ENCODE data around the gene MMP25.
"Not testable (repeated sequence)": the region's sequence is repeated elsewhere in the genome, so short reads cannot be mapped to it uniquely, and the experiment has no call there.

MMP25 gene

GRCh38 chr16:3030222-3031212, 15.8 kb upstream of the MMP25 start:
- no peak for DNase-seq

GRCh38 chr16:3032624-3033023, 13.7 kb upstream of the MMP25 start:
- no peak for DNase-seq

GRCh38 chr16:3035289-3035971, 10.9 kb upstream of the MMP25 start:
- DNase-seq = no peak

- no peak for DNase-seq
These were observed 10.2 kb upstream of the MMP25 start for GRCh38 chr16:3035972-3036725.

- DNase-seq = no peak
These were observed 9.5 kb upstream of the MMP25 start, which contains the start of gene BICDL2 for GRCh38 chr16:3036726-3037315. Gene BICDL2, minus strand, starts transcription at chr16:3036944. Its CDS starts 1,448 bp downstream, at chr16:3035496.

- no peak for DNase-seq
These were observed 8.1 kb upstream of the MMP25 start for GRCh38 chr16:3038256-3038655.

GRCh38 chr16:3038896-3039295, 7.5 kb upstream of the MMP25 start:
- DNase-seq = no peak

- no peak for DNase-seq
These were observed 4.0 kb upstream of the MMP25 start for GRCh38 chr16:3042376-3042775.

GRCh38 chr16:3044708-3045107, 1.7 kb upstream of the MMP25 start:
- DNase-seq = no peak

GRCh38 chr16:3046641-3047386, 453 bp downstream of the MMP25 start:
- no peak for DNase-seq

GRCh38 chr16:3047387-3047720, 993 bp downstream of the MMP25 start:
- no peak for DNase-seq

- no peak for DNase-seq
These were observed 3.6 kb downstream of the MMP25 start for GRCh38 chr16:3049921-3050481.

GRCh38 chr16:3050487-3050886, 4.1 kb downstream of the MMP25 start:
- no peak for DNase-seq

GRCh38 chr16:3051009-3051408, 4.6 kb downstream of the MMP25 start:
- no peak for DNase-seq

- DNase-seq = no peak
These were observed 5.1 kb downstream of the MMP25 start for GRCh38 chr16:3051494-3051893.

- not testable (repeated sequence) for DNase-seq
These were observed 6.4 kb downstream of the MMP25 start for GRCh38 chr16:3052571-3053329.

- DNase-seq = not testable (repeated sequence)
These were observed 7.0 kb downstream of the MMP25 start for GRCh38 chr16:3053330-3053710.

- DNase-seq = no peak
These were observed 8.8 kb downstream of the MMP25 start for GRCh38 chr16:3054965-3055733.

- DNase-seq = not testable (repeated sequence)
These were observed 9.4 kb downstream of the MMP25 start for GRCh38 chr16:3055734-3056115.
